DOHH2 (cell line): ENCODE results near the gene UPF1.

Experiments used
- H3F3A ChIP-seq: fragments of 200-600 bp; sonication (generic), shearing (Covaris generic); 2 replicates; pipeline ENCODE4 v1.6.0; 2016; ENCODE audit warnings: antibody characterized with exemption, mild to moderate bottlenecking; ENCODE audit not compliant: control insufficient read depth, insufficient read depth
- H3K27ac ChIP-seq: fragments of 200-600 bp; sonication (generic); 2 replicates; pipeline ENCODE4 v1.5.1; 2014; ENCODE audit warnings: low read depth, mild to moderate bottlenecking, low read length, moderate library complexity
- H3K27me3 ChIP-seq: fragments of 200-600 bp; sonication (generic); 2 replicates; pipeline ENCODE4 v1.6.1; 2014; ENCODE audit warnings: mild to moderate bottlenecking, low read length, mixed read lengths; ENCODE audit not compliant: control insufficient read depth
- H3K36me3 ChIP-seq: fragments of 200-600 bp; sonication (generic); 2 replicates; pipeline ENCODE4 v1.6.1; 2014; ENCODE audit warnings: mild to moderate bottlenecking, low read length, moderate library complexity, mixed read lengths; ENCODE audit not compliant: control insufficient read depth
- H3K4me1 ChIP-seq: fragments of 200-600 bp; sonication (generic); 2 replicates; pipeline ENCODE4 v1.6.1; 2014; ENCODE audit warnings: mild to moderate bottlenecking, low read length, mixed read lengths; ENCODE audit not compliant: control insufficient read depth
- H3K4me2 ChIP-seq: fragments of 200-600 bp; sonication (generic); 2 replicates; pipeline ENCODE4 v1.6.0; 2014; ENCODE audit warnings: mild to moderate bottlenecking, low read length, moderate library complexity
- H3K4me3 ChIP-seq: fragments of 200-600 bp; sonication (generic); 2 replicates; pipeline ENCODE4 v1.5.1; 2014; ENCODE audit warnings: mild to moderate bottlenecking, low read length, mixed read lengths
- H3K79me2 ChIP-seq: fragments of 200-600 bp; sonication (generic); 2 replicates; pipeline ENCODE4 v1.6.1; 2014; ENCODE audit warnings: mild to moderate bottlenecking, low read length, mixed read lengths; ENCODE audit not compliant: control insufficient read depth
- H3K9me2 ChIP-seq: fragments of 200-600 bp; sonication (generic); replicated peaks from 2 replicates; pipeline ENCODE4 v1.6.1; 2014; ENCODE audit warnings: mild to moderate bottlenecking, low read length, mixed read lengths; ENCODE audit not compliant: control insufficient read depth
- H3K9me3 ChIP-seq: fragments of 200-600 bp; sonication (generic); 2 replicates; pipeline ENCODE4 v1.6.1; 2014; ENCODE audit warnings: antibody characterized with exemption, low read length, mixed read lengths; ENCODE audit not compliant: control insufficient read depth, insufficient read depth
- H4K20me1 ChIP-seq: fragments of 200-600 bp; sonication (generic); 2 replicates; pipeline ENCODE4 v1.6.0; 2014; ENCODE audit warnings: low read depth, mild to moderate bottlenecking, antibody characterized with exemption, low read length, moderate library complexity; ENCODE audit not compliant: control insufficient read depth, insufficient read depth
- CTCF ChIP-seq: fragments of 200-600 bp; sonication (generic); IDR thresholded peaks from one replicate; pipeline ENCODE4 v1.5.1; 2014; ENCODE audit warnings: antibody characterized with exemption, mild to moderate bottlenecking, low read depth, low read length; ENCODE audit not compliant: poor library complexity, severe bottlenecking
- EZH2phosphoT487 ChIP-seq: fragments of 200-600 bp; sonication (generic); IDR thresholded peaks from 2 replicates; pipeline ENCODE4 v1.6.1; 2017; ENCODE audit warnings: borderline replicate concordance, mild to moderate bottlenecking, antibody characterized with exemption, low read length, moderate library complexity, mixed read lengths

The UPF1 gene

GRCh38 chr19:18867199-18867598 lies 35.4 kb downstream of the UPF1 start:
- no peak overlapping the region for H3K4me3 ChIP-seq
- no peaks in the 10 kb centered on the region for H3K27me3 ChIP-seq
- no peaks in the 10 kb centered on the region for H3K4me1 ChIP-seq
- H4K20me1 ChIP-seq, result peaks cover 18% of the 10 kb centered on the region; the same call in 1 of the 2 replicates
- no peaks in the 10 kb centered on the region for H3K9me2 ChIP-seq
- H3K27ac ChIP-seq, result no peak overlapping the region
- TF ChIP-seq CTCF (no peak), EZH2phosphoT487 (no peak)
- H3K9me3 ChIP-seq, result no peaks in the 10 kb centered on the region
- peaks cover 3% of the 10 kb centered on the region; the same call in 1 of the 2 replicates for H3F3A ChIP-seq
- peaks cover 14% of the 10 kb centered on the region for H3K79me2 ChIP-seq
- peaks cover 65% of the 10 kb centered on the region for H3K36me3 ChIP-seq
- H3K4me2 ChIP-seq, result no peak overlapping the region

GRCh38 chr19:18867751-18868150 lies 36.0 kb downstream of the UPF1 start:
- no peak overlapping the region for H3K4me2 ChIP-seq

GRCh38 chr19:18868380-18869022 lies 36.7 kb downstream of the UPF1 start:
- Histone ChIP-seq H3K79me2 (peaks cover 14% of the 10 kb centered on the region), H3K36me3 (peaks cover 52% of the 10 kb centered on the region), H3K9me3 (no peaks in the 10 kb centered on the region), H3K4me1 (no peaks in the 10 kb centered on the region), H3K9me2 (no peaks in the 10 kb centered on the region), H4K20me1 (peaks cover 15% of the 10 kb centered on the region; the same call in 1 of the 2 replicates), H3F3A (peaks cover 3% of the 10 kb centered on the region; the same call in 1 of the 2 replicates), H3K27ac (no peak overlapping the region), H3K4me3 (no peak overlapping the region), H3K4me2 (no peak overlapping the region), H3K27me3 (no peaks in the 10 kb centered on the region)
- TF ChIP-seq EZH2phosphoT487 (no peak), CTCF (no peak)

More at GRCh38 chr19:18867751-18868150, 36.0 kb downstream of the UPF1 start:
- Histone ChIP-seq H3K27ac (no peak overlapping the region), H3K79me2 (peaks cover 14% of the 10 kb centered on the region), H3K36me3 (peaks cover 59% of the 10 kb centered on the region), H3K9me3 (no peaks in the 10 kb centered on the region), H3K27me3 (no peaks in the 10 kb centered on the region), H4K20me1 (peaks cover 18% of the 10 kb centered on the region; the same call in 1 of the 2 replicates), H3F3A (peaks cover 3% of the 10 kb centered on the region; the same call in 1 of the 2 replicates), H3K4me3 (no peak overlapping the region), H3K9me2 (no peaks in the 10 kb centered on the region), H3K4me1 (no peaks in the 10 kb centered on the region)
- TF ChIP-seq EZH2phosphoT487 (no peak), CTCF (no peak)
